GM19035 (cell line): ENCODE results near the gene PSKH1.
A peak's percentile ranks its signal among the peaks of the same experiment; 100 is the strongest.

Experiments
- ATAC-seq: cut with Tn5 transposase; IDR thresholded peaks from one replicate; pipeline ENCODE4 v1.9.1; 2021; ENCODE audit not compliant: unreplicated experiment

The PSKH1 gene

GRCh38 chr16:67865318-67865717 is 27.7 kb upstream of the PSKH1 start:
- no peak for ATAC-seq

- no peak for ATAC-seq
Measured at GRCh38 chr16:67868290-67868689, 24.8 kb upstream of the PSKH1 start.

GRCh38 chr16:67869653-67870052 is 23.4 kb upstream of the PSKH1 start:
- ATAC-seq: no peak

- ATAC-seq: no peak
Measured at GRCh38 chr16:67871256-67871655, 21.8 kb upstream of the PSKH1 start.

- no peak for ATAC-seq
Measured at GRCh38 chr16:67872131-67872630, 20.9 kb upstream of the PSKH1 start.

- ATAC-seq: peak; percentile 78
Measured at GRCh38 chr16:67872631-67873434, 20.2 kb upstream of the PSKH1 start, which contains the start of gene EDC4. Gene EDC4 (plus strand): TSS chr16:67873052. CDS start chr16:67873262, 210 bp downstream.

- ATAC-seq: peak; percentile 24
Measured at GRCh38 chr16:67873435-67874370, 19.4 kb upstream of the PSKH1 start.

- no peak for ATAC-seq
Measured at GRCh38 chr16:67874372-67874771, 18.7 kb upstream of the PSKH1 start.

- ATAC-seq: no peak
Measured at GRCh38 chr16:67877064-67877463, 16.0 kb upstream of the PSKH1 start.

GRCh38 chr16:67878232-67878631 is 14.8 kb upstream of the PSKH1 start:
- no peak for ATAC-seq

GRCh38 chr16:67878846-67879245 is 14.2 kb upstream of the PSKH1 start:
- ATAC-seq: no peak

- no peak for ATAC-seq
Measured at GRCh38 chr16:67879462-67879861, 13.6 kb upstream of the PSKH1 start.

- ATAC-seq: no peak
Measured at GRCh38 chr16:67879936-67880335, 13.1 kb upstream of the PSKH1 start.

GRCh38 chr16:67880584-67880983 is 12.5 kb upstream of the PSKH1 start:
- no peak for ATAC-seq

- no peak for ATAC-seq
Measured at GRCh38 chr16:67881621-67882161, 11.4 kb upstream of the PSKH1 start.

GRCh38 chr16:67882374-67883145 is 10.5 kb upstream of the PSKH1 start:
- no peak for ATAC-seq

GRCh38 chr16:67883146-67883871 is 9.7 kb upstream of the PSKH1 start:
- ATAC-seq: no peak

GRCh38 chr16:67883872-67884261 is 9.2 kb upstream of the PSKH1 start:
- ATAC-seq: no peak

GRCh38 chr16:67884684-67885083 is 8.4 kb upstream of the PSKH1 start, which contains the start of gene NRN1L:
Gene NRN1L (plus strand): TSS chr16:67884885. CDS start chr16:67884904, 19 bp downstream.
- no peak for ATAC-seq

- ATAC-seq: no peak
Measured at GRCh38 chr16:67885545-67885944, 7.5 kb upstream of the PSKH1 start.
